H9 (cell line): ENCODE results near the gene AVL9. TPM values are rescaled to one million over a fixed set of nuclear protein-coding genes. Genes with fewer than 3 reads are reported as not detected.

ENCODE experiments used
- DNase-seq: peaks from one replicate; pipeline ENCODE4 v3.0.0-alpha.2; 2017
- H2AFZ ChIP-seq: one replicate; pipeline ENCODE4 v1.6.1; 2013; ENCODE audit warnings: mild to moderate bottlenecking, low read length, control low read depth, moderate library complexity
- H2AK5ac ChIP-seq: 2 replicates; pipeline ENCODE4 v1.6.1; 2013; ENCODE audit warnings: low read length, control low read depth, mixed read lengths; ENCODE audit not compliant: insufficient read length
- H2BK120ac ChIP-seq: one replicate; pipeline ENCODE4 v1.6.1; 2013; ENCODE audit warnings: low read depth, mild to moderate bottlenecking, low read length, control low read depth, inconsistent platforms; ENCODE audit not compliant: poor library complexity, severe bottlenecking
- H2BK12ac ChIP-seq: 2 replicates; pipeline ENCODE4 v1.6.1; 2013; ENCODE audit warnings: low read length, control low read depth, mixed read lengths, low read depth; ENCODE audit not compliant: insufficient read length
- H2BK15ac ChIP-seq: 2 replicates; pipeline ENCODE4 v1.6.1; 2013; ENCODE audit warnings: low read depth, low read length, control low read depth
- H2BK20ac ChIP-seq: one replicate; pipeline ENCODE4 v1.6.1; 2013; ENCODE audit warnings: low read depth, mild to moderate bottlenecking, low read length, control low read depth, inconsistent platforms; ENCODE audit not compliant: poor library complexity, severe bottlenecking
- H2BK5ac ChIP-seq: 2 replicates; pipeline ENCODE4 v1.6.1; 2013; ENCODE audit warnings: low read length, control low read depth, mixed read lengths; ENCODE audit not compliant: insufficient read length
- H3K14ac ChIP-seq: 2 replicates; pipeline ENCODE4 v1.6.1; 2013; ENCODE audit warnings: low read length, control low read depth; ENCODE audit not compliant: insufficient read depth
- H3K18ac ChIP-seq: 2 replicates; pipeline ENCODE4 v1.6.1; 2013; ENCODE audit warnings: low read depth, mild to moderate bottlenecking, mixed read lengths, low read length, control low read depth; ENCODE audit not compliant: insufficient read length
- H3K23ac ChIP-seq: 2 replicates; pipeline ENCODE4 v1.6.1; 2013; ENCODE audit warnings: low read length, control low read depth, mixed read lengths, low read depth; ENCODE audit not compliant: insufficient read length
- H3K23me2 ChIP-seq: 2 replicates; pipeline ENCODE4 v1.6.1; 2013; ENCODE audit warnings: low read depth, mild to moderate bottlenecking, mixed read lengths, low read length, control low read depth; ENCODE audit not compliant: insufficient read length, poor library complexity, severe bottlenecking
- H3K27ac ChIP-seq: 2 replicates; pipeline ENCODE4 v1.5.1; 2013; ENCODE audit warnings: low read length, control low read depth, mixed read lengths, low read depth; ENCODE audit not compliant: insufficient read length
- H3K27me3 ChIP-seq: 2 replicates; pipeline ENCODE4 v1.6.1; 2013; ENCODE audit warnings: low read length, control low read depth, inconsistent platforms; ENCODE audit not compliant: insufficient read depth
- H3K4ac ChIP-seq: 2 replicates; pipeline ENCODE4 v1.6.1; 2013; ENCODE audit warnings: low read depth, mild to moderate bottlenecking, control low read depth, inconsistent platforms, low read length, moderate library complexity
- H3K4me1 ChIP-seq: 2 replicates; pipeline ENCODE4 v1.6.1; 2013; ENCODE audit warnings: low read length, control low read depth, inconsistent platforms; ENCODE audit not compliant: insufficient read depth
- H3K4me2 ChIP-seq: 2 replicates; pipeline ENCODE4 v1.6.1; 2013; ENCODE audit warnings: low read length, control low read depth, mixed read lengths; ENCODE audit not compliant: insufficient read length, insufficient read depth
- H3K56ac ChIP-seq: 2 replicates; pipeline ENCODE4 v1.6.1; 2013; ENCODE audit warnings: low read depth, mild to moderate bottlenecking, mixed read lengths, low read length, control low read depth; ENCODE audit not compliant: insufficient read length
- H3K79me1 ChIP-seq: 2 replicates; pipeline ENCODE4 v1.6.1; 2013; ENCODE audit warnings: low read depth, mild to moderate bottlenecking, moderate library complexity, low read length, control low read depth, inconsistent platforms; ENCODE audit not compliant: insufficient read depth, poor library complexity, severe bottlenecking
- H3K79me2 ChIP-seq: 2 replicates; pipeline ENCODE4 v1.6.1; 2013; ENCODE audit warnings: low read length, control low read depth, inconsistent platforms; ENCODE audit not compliant: insufficient read depth
- H3K9ac ChIP-seq: 2 replicates; pipeline ENCODE4 v1.6.1; 2013; ENCODE audit warnings: low read length, control low read depth, mixed read lengths; ENCODE audit not compliant: insufficient read length; ENCODE audit errors: extremely low read depth
- H3K9me3 ChIP-seq: one replicate; pipeline ENCODE4 v1.6.1; 2013; ENCODE audit warnings: low read depth, low read length, inconsistent platforms; ENCODE audit not compliant: control insufficient read depth
- H3T11ph ChIP-seq: one replicate; pipeline ENCODE4 v1.6.1; 2013; ENCODE audit warnings: mild to moderate bottlenecking, low read length, control low read depth, inconsistent platforms
- H4K20me1 ChIP-seq: one replicate; pipeline ENCODE4 v1.6.1; 2013; ENCODE audit not compliant: control insufficient read depth, insufficient read length, insufficient read depth
- H4K5ac ChIP-seq: 2 replicates; pipeline ENCODE4 v1.6.1; 2013; ENCODE audit warnings: low read depth, mild to moderate bottlenecking, mixed read lengths, low read length, control low read depth; ENCODE audit not compliant: insufficient read length
- H4K8ac ChIP-seq: replicated peaks from 2 replicates; pipeline ENCODE4 v1.6.1; 2013; ENCODE audit warnings: low read length, control low read depth, mixed read lengths, low read depth; ENCODE audit not compliant: insufficient read length
- H4K91ac ChIP-seq: 2 replicates; pipeline ENCODE4 v1.6.1; 2013; ENCODE audit warnings: low read depth, mild to moderate bottlenecking, moderate library complexity, mixed read lengths, low read length, control low read depth; ENCODE audit not compliant: insufficient read length
- H3K27ac Mint-ChIP-seq, 3 experiments: 2 replicates in 2 of 3; 3 replicates in 1 of 3; pipeline ENCODE4 v1.8.0; 2020 to 2021; ENCODE audit warnings: mixed read lengths in 3 of 3, mild to moderate bottlenecking in 1 of 3, moderate library complexity in 1 of 3
- H3K27me3 Mint-ChIP-seq: 2 replicates; pipeline ENCODE4 v1.8.0; 2021; ENCODE audit warnings: low read depth, mild to moderate bottlenecking, moderate library complexity, mixed read lengths
- H3K36me3 Mint-ChIP-seq, 3 experiments: 2 replicates in 2 of 3; 3 replicates in 1 of 3; pipeline ENCODE4 v1.8.0; 2020 to 2021; ENCODE audit warnings: low read depth in 3 of 3, mixed read lengths in 3 of 3; ENCODE audit not compliant: insufficient read depth in 1 of 3
- H3K4me1 Mint-ChIP-seq, 2 experiments: 2 replicates each; pipeline ENCODE4 v1.8.0; 2020; ENCODE audit warnings: mixed read lengths in 2 of 2
- H3K4me3 Mint-ChIP-seq, 2 experiments: 2 replicates in 1 of 2; 3 replicates in 1 of 2; pipeline ENCODE4 v1.8.0; 2020 to 2021; ENCODE audit warnings: mild to moderate bottlenecking in 2 of 2, mixed read lengths in 2 of 2, moderate library complexity in 1 of 2
- H3K9me3 Mint-ChIP-seq, 2 experiments: 2 replicates in 1 of 2; 3 replicates in 1 of 2; pipeline ENCODE4 v1.8.0; 2020; ENCODE audit warnings: mild to moderate bottlenecking in 2 of 2, mixed read lengths in 2 of 2, moderate library complexity in 1 of 2
- CTCF ChIP-seq: fragments of 200-600 bp; sonication (generic); conservative IDR thresholded peaks from 3 replicates; pipeline ENCODE4 v1.8.0; 2021; ENCODE audit warnings: antibody characterized with exemption, mild to moderate bottlenecking
- WGBS: extraction: QIAGEN DNeasy Blood & Tissue Kit; methylation state at CpG from one replicate; pipeline ENCODE4 v1.1.7; 2013; ENCODE audit warnings: missing lambda C conversion rate, low lambda C conversion rate, mixed read lengths; ENCODE audit not compliant: insufficient read length; ENCODE audit errors: extremely low coverage; 5-methylcytosine and 5-hydroxymethylcytosine counted together
- long read RNA-seq: library from polyadenylated mRNA; unstranded; transcript quantifications from one replicate; pipeline ENCODE4 v2.0.0, GENCODE V29; 2020
- total RNA-seq: library from RNA; stranded (reverse); gene quantifications from 2 replicates; pipeline ENCODE4 v1.2.1, GENCODE V29; 2021

Gene AVL9
- 35.0 and 38.7 TPM in 2 replicates for total RNA-seq
- long read RNA-seq, full-length matches to known transcripts: 10 of 54 reads
- long read RNA-seq, partial matches to known transcripts: 14 of 54 reads
- long read RNA-seq, other reads (novel, unspliced or antisense): 30 of 54 reads

GRCh38 chr7:32495298-32496051, at the start of gene AVL9:
Gene AVL9, plus strand, starts transcription at chr7:32495489. Its CDS starts 221 bp downstream, at chr7:32495710.
- Histone ChIP-seq H4K8ac (no peak within 1 kb of the TSS), H3K27ac (peak within 1 kb of the TSS; percentile 75), H4K5ac (no peak within 1 kb of the TSS), H3K4ac (no peak within 1 kb of the TSS), H2BK15ac (no peak within 1 kb of the TSS), H3T11ph (no peak within 1 kb of the TSS), H2BK12ac (no peak within 1 kb of the TSS), H3K14ac (peak within 1 kb of the TSS; percentile 95), H3K23me2 (peaks cover 3% of the 10 kb centered on the region), H3K4me1 (no peaks in the 10 kb centered on the region), H2AFZ (peak within 1 kb of the TSS; percentile 85), H3K23ac (no peak within 1 kb of the TSS), H2BK20ac (no peak within 1 kb of the TSS), H3K9me3 (no peaks in the 10 kb centered on the region), H3K27me3 (no peaks in the 10 kb centered on the region), H4K20me1 (no peaks in the 10 kb centered on the region), H4K91ac (no peak within 1 kb of the TSS), H2BK5ac (no peak within 1 kb of the TSS), H3K4me2 (peak within 1 kb of the TSS; percentile 74), H3K18ac (peak within 1 kb of the TSS; percentile 78), H2BK120ac (no peak within 1 kb of the TSS), H3K79me2 (peaks cover 10% of the 10 kb centered on the region; the same call in 1 of the 2 replicates), H3K9ac (peak within 1 kb of the TSS; percentile 82), H2AK5ac (no peak within 1 kb of the TSS), H3K79me1 (no peaks in the 10 kb centered on the region), H3K56ac (peak within 1 kb of the TSS; percentile 23)
- TF ChIP-seq CTCF: no peak
- Mint-ChIP-seq H3K36me3 (peaks cover 17 to 25% (median 20%) of the 10 kb centered on the region in 3 experiments), H3K4me3 (peak within 1 kb of the TSS; percentile 94 to 98), H3K27me3 (no peaks in the 10 kb centered on the region), H3K27ac (peak within 1 kb of the TSS; percentile 98 to 99 (median 99)), H3K4me1 (peaks cover 12 to 17% of the 10 kb centered on the region in 2 experiments; a peak in 3 of 4 replicates), H3K9me3 (peaks cover 6 to 8% of the 10 kb centered on the region in 2 experiments; a peak in 3 of 5 replicates)
- DNase-seq: peak; percentile 98
- WGBS: no CpG with 5 or more reads among the region's 67 CpGs
